Stimulated activated CD4-positive, alpha-beta T cell treated with anti-CD3 and anti-CD28 coated beads, Interleukin-1b, Interleukin-23, amount 100 ng/mL, for 48 hours (primary cell): ENCODE data around the gene LCAT.

ENCODE experiments used
- DNase-seq: peaks from one replicate; pipeline ENCODE4 v3.0.0-alpha.2; 2020

Gene LCAT

GRCh38 chr16:67907397-67908180 lies 36.3 kb downstream of the LCAT start:
- no peak for DNase-seq

- no peak for DNase-seq
These were observed 41.1 kb downstream of the LCAT start for GRCh38 chr16:67902831-67903230.

- DNase-seq: no peak
These were observed 42.2 kb downstream of the LCAT start for GRCh38 chr16:67901734-67902133.

GRCh38 chr16:67897231-67897630 lies 46.7 kb downstream of the LCAT start:
- no peak for DNase-seq

GRCh38 chr16:67893743-67894399 lies 50.0 kb downstream of the LCAT start:
- no peak for DNase-seq

GRCh38 chr16:67892899-67893742 lies 50.8 kb downstream of the LCAT start, which contains the start of gene PSKH1:
Gene PSKH1, plus strand, starts transcription at chr16:67893254. Its CDS starts 15,496 bp downstream, at chr16:67908750.
- peak; percentile 94 for DNase-seq

GRCh38 chr16:67892375-67892774 lies 51.5 kb downstream of the LCAT start:
- no peak for DNase-seq
